Mesenchymal stem cell (in vitro differentiated cells and primary cell): Measurements from ENCODE around the gene EPB41L1.
"Not testable (repeated sequence)": the region's sequence is repeated elsewhere in the genome, so short reads cannot be mapped to it uniquely, and the experiment has no call there.

Experiments
- DNase-seq: peaks from one replicate; pipeline ENCODE4 v3.0.0-alpha.2; 2013
- H2AFZ ChIP-seq: one replicate; pipeline ENCODE4 v1.6.1; 2013; ENCODE audit warnings: low read depth, mild to moderate bottlenecking, control low read depth, inconsistent platforms, low read length, moderate library complexity
- H2AK5ac ChIP-seq: 2 replicates; pipeline ENCODE4 v1.6.1; 2013; ENCODE audit warnings: low read length, moderate library complexity, mild to moderate bottlenecking, inconsistent platforms; ENCODE audit not compliant: severe bottlenecking
- H2BK120ac ChIP-seq: one replicate; pipeline ENCODE4 v1.6.1; 2013; ENCODE audit warnings: low read depth, mild to moderate bottlenecking, inconsistent platforms, low read length, moderate library complexity
- H2BK12ac ChIP-seq, 2 experiments: one replicate each; pipeline ENCODE4 v1.6.1; 2013; ENCODE audit warnings: inconsistent platforms in 2 of 2, low read length in 2 of 2, mild to moderate bottlenecking in 2 of 2, moderate library complexity in 2 of 2, control low read depth in 1 of 2
- H2BK15ac ChIP-seq: one replicate; pipeline ENCODE4 v1.6.1; 2013; ENCODE audit warnings: mild to moderate bottlenecking, low read depth, inconsistent platforms; ENCODE audit not compliant: poor library complexity, severe bottlenecking
- H2BK5ac ChIP-seq: 2 replicates; pipeline ENCODE4 v1.6.1; 2013; ENCODE audit warnings: low read depth, mild to moderate bottlenecking, low read length, control low read depth, inconsistent platforms; ENCODE audit not compliant: poor library complexity, severe bottlenecking
- H3K14ac ChIP-seq, 2 experiments: one replicate each; pipeline ENCODE4 v1.6.1; 2013; ENCODE audit warnings: inconsistent platforms in 2 of 2, low read length in 2 of 2, control low read depth in 1 of 2, mild to moderate bottlenecking in 1 of 2, moderate library complexity in 1 of 2
- H3K18ac ChIP-seq, 2 experiments: one replicate each; pipeline ENCODE4 v1.6.1; 2013; ENCODE audit warnings: inconsistent platforms in 2 of 2, low read length in 2 of 2, control low read depth in 1 of 2, low read depth in 1 of 2, mild to moderate bottlenecking in 1 of 2
- H3K23ac ChIP-seq, 2 experiments: one replicate each; pipeline ENCODE4 v1.6.1; 2013; ENCODE audit warnings: inconsistent platforms in 2 of 2, low read length in 2 of 2, mild to moderate bottlenecking in 2 of 2, moderate library complexity in 2 of 2, control low read depth in 1 of 2
- H3K27ac ChIP-seq: 2 replicates; pipeline ENCODE4 v1.5.1; 2013; ENCODE audit warnings: mild to moderate bottlenecking, moderate library complexity, low read length, control low read depth, inconsistent platforms; ENCODE audit not compliant: poor library complexity, severe bottlenecking
- H3K27me3 ChIP-seq, 2 experiments: 2 replicates each; pipeline versions ENCODE4 v1.6.1 to v1.7.0; 2013; ENCODE audit warnings: low read length in 2 of 2, mild to moderate bottlenecking in 2 of 2, moderate library complexity in 2 of 2, control low read depth in 1 of 2, inconsistent platforms in 1 of 2; ENCODE audit not compliant: control insufficient read depth in 1 of 2, insufficient read depth in 1 of 2
- H3K36me3 ChIP-seq, 2 experiments: 2 replicates each; pipeline versions ENCODE4 v1.6.1 to v1.7.0; 2013; ENCODE audit warnings: low read length in 2 of 2, control low read depth in 1 of 2, inconsistent platforms in 1 of 2, low read depth in 1 of 2, mild to moderate bottlenecking in 1 of 2; ENCODE audit not compliant: insufficient read depth in 2 of 2, control insufficient read depth in 1 of 2
- H3K4ac ChIP-seq, 2 experiments: one replicate each; pipeline ENCODE4 v1.6.1; 2013; ENCODE audit warnings: inconsistent platforms in 2 of 2, low read length in 2 of 2, mild to moderate bottlenecking in 2 of 2, moderate library complexity in 2 of 2, control low read depth in 1 of 2, low read depth in 1 of 2
- H3K4me1 ChIP-seq: 2 replicates; pipeline ENCODE4 v1.6.1; 2013; ENCODE audit warnings: low read depth, low read length, control low read depth; ENCODE audit not compliant: control insufficient read depth, insufficient read depth
- H3K4me2 ChIP-seq: 2 replicates; pipeline ENCODE4 v1.6.1; 2013; ENCODE audit warnings: low read length, mild to moderate bottlenecking, inconsistent platforms; ENCODE audit not compliant: poor library complexity, severe bottlenecking
- H3K4me3 ChIP-seq, 2 experiments: 2 replicates each; pipeline versions ENCODE4 v1.5.1 to v1.7.0; 2013; ENCODE audit warnings: low read length in 2 of 2, mild to moderate bottlenecking in 2 of 2, control low read depth in 1 of 2, low read depth in 1 of 2; ENCODE audit not compliant: insufficient read depth in 1 of 2
- H3K79me1 ChIP-seq: replicated peaks from 2 replicates; pipeline ENCODE4 v1.6.1; 2013; ENCODE audit warnings: mild to moderate bottlenecking, control low read depth, low read length, inconsistent platforms; ENCODE audit not compliant: poor library complexity, severe bottlenecking
- H3K9ac ChIP-seq: 2 replicates; pipeline ENCODE4 v1.7.0; 2013; ENCODE audit warnings: mild to moderate bottlenecking, low read length, moderate library complexity
- H3K9me3 ChIP-seq: 2 replicates; pipeline ENCODE4 v1.7.0; 2013; ENCODE audit warnings: mild to moderate bottlenecking, low read length; ENCODE audit not compliant: control insufficient read depth
- H4K8ac ChIP-seq: one replicate; pipeline ENCODE4 v1.6.1; 2013; ENCODE audit warnings: inconsistent platforms, mild to moderate bottlenecking, low read length, moderate library complexity
- H4K91ac ChIP-seq: one replicate; pipeline ENCODE4 v1.6.1; 2013; ENCODE audit warnings: mild to moderate bottlenecking, low read length, inconsistent platforms
- WGBS: methylation state at CpG from one replicate; pipeline ENCODE4 v1.1.7; 2013; ENCODE audit warnings: mixed read lengths; 5-methylcytosine and 5-hydroxymethylcytosine counted together

The EPB41L1 gene

GRCh38 chr20:36135821-36136220 is 18.7 kb upstream of the EPB41L1 start:
- no peak overlapping the region for H4K8ac ChIP-seq
- H3K27me3 ChIP-seq = no peaks in the 10 kb centered on the region
- no peak for DNase-seq
- no peak overlapping the region for H2BK120ac ChIP-seq
- H3K23ac ChIP-seq = no peak overlapping the region
- no peak overlapping the region for H2BK15ac ChIP-seq
- 89% methylated on average over 3 of the region's 3 CpGs for WGBS
- no peak overlapping the region for H2BK5ac ChIP-seq
- H3K4me1 ChIP-seq = peaks cover 4% of the 10 kb centered on the region
- no peak overlapping the region for H2BK12ac ChIP-seq
- H3K9ac ChIP-seq = no peak overlapping the region
- H3K18ac ChIP-seq = no peak overlapping the region
- H2AK5ac ChIP-seq = no peak overlapping the region
- no peak overlapping the region for H3K27ac ChIP-seq
- H3K14ac ChIP-seq = no peak overlapping the region
- no peak overlapping the region for H4K91ac ChIP-seq
- H3K4me2 ChIP-seq = no peak overlapping the region
- H3K4me3 ChIP-seq = no peak overlapping the region
- no peaks in the 10 kb centered on the region for H3K36me3 ChIP-seq
- no peaks in the 10 kb centered on the region for H3K79me1 ChIP-seq
- H3K9me3 ChIP-seq = no peaks in the 10 kb centered on the region
- no peak overlapping the region for H2AFZ ChIP-seq
- no peak overlapping the region for H3K4ac ChIP-seq

- H2BK12ac ChIP-seq, H3K9me3 ChIP-seq, H3K4me3 ChIP-seq, H2AK5ac ChIP-seq, H2BK5ac ChIP-seq, H3K27ac ChIP-seq, H3K9ac ChIP-seq, H3K36me3 ChIP-seq, H3K4me2 ChIP-seq, H2BK15ac ChIP-seq, H3K14ac ChIP-seq, H4K91ac ChIP-seq, H3K18ac ChIP-seq, H4K8ac ChIP-seq, H3K79me1 ChIP-seq, H3K4me1 ChIP-seq, H3K4ac ChIP-seq, H3K27me3 ChIP-seq, H3K23ac ChIP-seq, H2AFZ ChIP-seq, H2BK120ac ChIP-seq, DNase-seq: not testable (repeated sequence)
- WGBS = 87% methylated on average over 11 of the region's 11 CpGs
These were observed 17.2 kb upstream of the EPB41L1 start for GRCh38 chr20:36137313-36137712.

- Histone ChIP-seq H3K36me3 (no peaks in the 10 kb centered on the region), H3K27ac (no peak overlapping the region), H3K4me3 (no peak overlapping the region), H2BK5ac (no peak overlapping the region), H2BK12ac (no peak overlapping the region), H3K79me1 (no peaks in the 10 kb centered on the region), H3K4me1 (peaks cover 12% of the 10 kb centered on the region), H4K91ac (no peak overlapping the region), H3K18ac (no peak overlapping the region), H2AK5ac (no peak overlapping the region), H3K14ac (no peak overlapping the region), H3K4me2 (no peak overlapping the region), H3K27me3 (no peaks in the 10 kb centered on the region), H3K23ac (no peak overlapping the region), H3K9me3 (no peaks in the 10 kb centered on the region), H3K4ac (no peak overlapping the region), H2AFZ (no peak overlapping the region), H2BK15ac (no peak overlapping the region), H3K9ac (peak overlapping the region; percentile 20), H2BK120ac (no peak overlapping the region), H4K8ac (no peak overlapping the region)
- 83% methylated on average over 2 of the region's 2 CpGs for WGBS
- no peak for DNase-seq
These were observed 13.2 kb upstream of the EPB41L1 start for GRCh38 chr20:36141310-36141709.

- no peak overlapping the region for H2AFZ ChIP-seq
These were observed 10.2 kb upstream of the EPB41L1 start for GRCh38 chr20:36144336-36144735.

More at GRCh38 chr20:36144336-36144735, 10.2 kb upstream of the EPB41L1 start:
- Histone ChIP-seq H3K4ac (no peak overlapping the region), H3K18ac (no peak overlapping the region), H3K4me2 (no peak overlapping the region), H3K4me1 (peaks cover 19% of the 10 kb centered on the region), H3K9me3 (no peaks in the 10 kb centered on the region), H3K9ac (no peak overlapping the region), H4K8ac (peak overlapping the region; percentile 2), H2AK5ac (no peak overlapping the region), H3K36me3 (no peaks in the 10 kb centered on the region), H3K27ac (no peak overlapping the region), H2BK120ac (no peak overlapping the region), H3K14ac (no peak overlapping the region), H2BK12ac (peak overlapping the region in 1 of 2 experiments; percentile 49), H3K27me3 (peaks cover 0 to 6% of the 10 kb centered on the region in 2 experiments), H3K4me3 (no peak overlapping the region), H3K23ac (no peak overlapping the region), H3K79me1 (no peaks in the 10 kb centered on the region), H2BK15ac (no peak overlapping the region), H4K91ac (no peak overlapping the region), H2BK5ac (no peak overlapping the region)
- 7% methylated on average over 1 of the region's 1 CpG for WGBS
- DNase-seq = no peak
